Transverse colon (tissue), 4 donors: ENCODE measurements around the gene BASP1. TPM values are rescaled to one million over a fixed set of nuclear protein-coding genes. Genes with fewer than 3 reads are reported as not detected.

Experiments
- DNase-seq: peaks from one replicate; pipeline ENCODE4 v3.0.0-alpha.2; 2019
- H3K27ac ChIP-seq, 4 donors: fragments of 200-600 bp; sonication (generic); 2 replicates each; pipeline ENCODE4 v1.5.1; 2016 to 2018; ENCODE audit warnings: inconsistent platforms in 4 of 4
- H3K27me3 ChIP-seq: fragments of 200-600 bp; sonication (generic); 2 replicates; pipeline ENCODE4 v1.5.1; 2017; ENCODE audit warnings: inconsistent platforms
- H3K36me3 ChIP-seq, 4 donors: fragments of 200-600 bp; sonication (generic); 2 replicates each; pipeline ENCODE4 v1.5.1; 2017 to 2019; ENCODE audit warnings: inconsistent platforms in 4 of 4
- H3K4me1 ChIP-seq, 4 donors: fragments of 200-600 bp; sonication (generic); 2 replicates each; pipeline ENCODE4 v1.5.1; 2017 to 2020; ENCODE audit warnings: inconsistent platforms in 4 of 4
- H3K4me3 ChIP-seq, 4 donors: fragments of 200-600 bp; sonication (generic); 1 replicate in 1 of 4; 2 replicates in 3 of 4; pipeline versions ENCODE4 v1.5.1 to v1.6.1; 2017 to 2019; ENCODE audit warnings: inconsistent platforms in 4 of 4
- H3K9me3 ChIP-seq, 2 donors: fragments of 200-600 bp; sonication (generic); 2 replicates each; pipeline ENCODE4 v1.5.1; 2017 to 2019; ENCODE audit warnings: inconsistent platforms in 2 of 2
- EP300 ChIP-seq: sonication (generic); formaldehyde crosslinking; IDR thresholded peaks from one replicate; pipeline ENCODE4 v1.6.1; 2017; ENCODE audit warnings: antibody characterized with exemption, low read depth
- POLR2A ChIP-seq: fragments of 450-650 bp; IDR thresholded peaks from one replicate; pipeline ENCODE4 v1.6.1; 2016; ENCODE audit warnings: antibody characterized with exemption, mild to moderate bottlenecking, moderate library complexity
- POLR2AphosphoS5 ChIP-seq, 3 donors: sonication (generic); formaldehyde crosslinking; IDR thresholded peaks; one replicate each; pipeline ENCODE4 v1.6.1; 2016; ENCODE audit warnings: antibody characterized with exemption in 3 of 3
- WGBS, 2 donors: methylation state at CpG; one replicate each; pipeline ENCODE4 v1.1.5; 2018; ENCODE audit warnings: low coverage in 1 of 2; 5-methylcytosine and 5-hydroxymethylcytosine counted together
- in situ Hi-C, 4 donors: fragments of 200-750 bp; cut with MboI; loops; one replicate each; pipeline versions ENCODE4 v1.15.0 to v1.15.1; 2017; ENCODE audit warnings: low sequenced_read_pairs in 3 of 4, low pct_ligation_motif_present in 1 of 4, low pct_unique_long_range_greater_than_20kb in 1 of 4
- intact Hi-C: fragments of 100-400 bp; cut with DNase I; formaldehyde crosslinking; loops from one replicate; pipeline ENCODE4 v1.15.1; 2023; ENCODE audit warnings: low total_unique reads
- total RNA-seq, 4 donors: library from RNA; depleted of rRNA; stranded (reverse); fragments of >200 nt; gene quantifications; one replicate each; pipeline ENCODE4 v1.1.0, GENCODE V29; 2016
- TF ChIP-seq, protein P1 (sequence below), 5 experiments: fragments of 200-600 bp in 3 of 5; fragments of 450-650 bp in 2 of 5; sonication (generic) in 3 of 5; IDR thresholded peaks; 1 replicate in 2 of 5; 2 replicates in 3 of 5; pipeline ENCODE4 v1.5.1; 2016 to 2017; ENCODE audit warnings: antibody characterized with exemption in 5 of 5, inconsistent platforms in 3 of 5, mild to moderate bottlenecking in 2 of 5, moderate library complexity in 1 of 5

The BASP1 gene
- total RNA-seq, 4 donors from 2014 or later = 1.5 to 36.4 (median 9.2) TPM

DNA sequence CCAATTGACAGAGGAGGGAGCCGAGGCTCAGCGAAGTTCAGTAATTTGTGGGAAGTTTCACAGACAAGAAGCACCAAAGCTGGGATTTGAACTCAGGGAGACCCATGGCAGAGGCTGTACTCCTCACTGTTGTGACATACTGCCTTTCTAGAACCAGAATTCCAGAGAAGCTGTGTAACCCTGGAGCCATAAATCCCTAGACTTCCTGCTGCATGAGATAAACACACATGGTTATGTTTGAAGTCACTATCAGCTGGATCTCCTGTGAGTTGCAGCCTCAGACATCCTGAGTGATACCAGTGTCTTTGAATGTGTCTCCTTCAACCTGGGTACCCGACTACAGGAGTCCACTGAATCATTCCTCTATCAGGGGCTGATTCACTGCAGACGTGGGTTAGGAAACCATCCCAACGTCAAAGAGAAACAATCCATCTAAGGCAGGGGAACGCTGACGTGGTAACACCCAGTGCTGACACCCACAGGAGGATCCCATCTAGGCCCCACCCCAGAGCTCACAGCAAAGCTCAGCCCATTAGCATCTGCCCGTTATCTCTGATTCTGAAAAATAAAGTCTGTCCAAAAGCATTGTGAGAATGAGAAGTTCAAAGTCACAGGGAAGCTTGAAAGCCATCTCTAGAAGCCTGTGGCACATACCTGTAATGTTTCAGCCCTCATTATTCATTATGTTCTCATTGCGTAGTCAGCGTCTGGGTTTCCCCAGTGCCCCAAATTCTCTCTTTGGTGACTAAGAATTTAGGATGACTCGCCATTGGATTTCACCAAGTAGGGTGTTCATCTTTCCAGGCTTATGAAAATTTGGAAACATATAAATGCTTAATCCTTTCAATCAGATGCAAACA is 36.3 kb upstream of the BASP1 start:
- TF ChIP-seq EP300 = no peak
- TF ChIP-seq, protein P1, sequence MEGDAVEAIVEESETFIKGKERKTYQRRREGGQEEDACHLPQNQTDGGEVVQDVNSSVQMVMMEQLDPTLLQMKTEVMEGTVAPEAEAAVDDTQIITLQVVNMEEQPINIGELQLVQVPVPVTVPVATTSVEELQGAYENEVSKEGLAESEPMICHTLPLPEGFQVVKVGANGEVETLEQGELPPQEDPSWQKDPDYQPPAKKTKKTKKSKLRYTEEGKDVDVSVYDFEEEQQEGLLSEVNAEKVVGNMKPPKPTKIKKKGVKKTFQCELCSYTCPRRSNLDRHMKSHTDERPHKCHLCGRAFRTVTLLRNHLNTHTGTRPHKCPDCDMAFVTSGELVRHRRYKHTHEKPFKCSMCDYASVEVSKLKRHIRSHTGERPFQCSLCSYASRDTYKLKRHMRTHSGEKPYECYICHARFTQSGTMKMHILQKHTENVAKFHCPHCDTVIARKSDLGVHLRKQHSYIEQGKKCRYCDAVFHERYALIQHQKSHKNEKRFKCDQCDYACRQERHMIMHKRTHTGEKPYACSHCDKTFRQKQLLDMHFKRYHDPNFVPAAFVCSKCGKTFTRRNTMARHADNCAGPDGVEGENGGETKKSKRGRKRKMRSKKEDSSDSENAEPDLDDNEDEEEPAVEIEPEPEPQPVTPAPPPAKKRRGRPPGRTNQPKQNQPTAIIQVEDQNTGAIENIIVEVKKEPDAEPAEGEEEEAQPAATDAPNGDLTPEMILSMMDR (IDR thresholded peaks at IDR 0.05) = no peak
- TF ChIP-seq POLR2AphosphoS5 (IDR thresholded peaks at IDR 0.05) = no peak
- TF ChIP-seq POLR2A = no peak
- no peak for DNase-seq
- intact Hi-C loops (loop anchor here (10.0 kb wide), 1 partner anchor 386 kb away; no protein-coding TSS in a partner anchor), in situ Hi-C loops (loop anchor here in 2 of 4 donors (25.0 kb wide), 2 partner anchors 244 to 694 kb away; partner anchors contain the start of gene MYO10 (in 2 of the 2))
- Histone ChIP-seq H3K9me3 (no peaks in the 10 kb centered on the region), H3K36me3 (no peaks in the 10 kb centered on the region), H3K27me3 (no peaks in the 10 kb centered on the region), H3K4me1 (no peaks in the 10 kb centered on the region), H3K4me3 (no peak overlapping the region), H3K27ac (no peak overlapping the region)
- WGBS, 2 donors = 74 to 91% methylated on average over 4 to 11 of the region's 11 CpGs

DNA sequence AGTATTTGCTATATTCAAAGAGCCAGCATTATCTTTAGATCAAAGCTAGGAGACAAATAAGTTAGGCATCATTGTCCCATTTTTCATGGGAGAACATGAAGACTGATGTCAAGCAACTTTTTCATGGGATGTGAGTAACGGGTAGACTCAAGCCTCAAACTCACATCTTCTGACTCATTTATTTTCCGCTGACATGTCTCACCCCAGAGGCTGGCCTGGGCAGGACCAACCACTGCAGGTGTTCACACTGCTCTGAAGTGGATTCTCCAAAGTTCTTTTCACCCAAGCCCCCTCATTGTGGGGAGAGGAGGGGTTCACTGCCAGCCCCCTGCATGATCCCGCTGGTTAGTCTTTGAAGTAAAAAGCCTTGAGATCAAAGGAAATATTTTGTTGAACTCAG is 34.9 kb upstream of the BASP1 start:
- Histone ChIP-seq H3K9me3 (no peaks in the 10 kb centered on the region), H3K4me1 (no peaks in the 10 kb centered on the region), H3K27me3 (no peaks in the 10 kb centered on the region), H3K27ac (no peak overlapping the region), H3K4me3 (no peak overlapping the region), H3K36me3 (no peaks in the 10 kb centered on the region)
- intact Hi-C loops = loop anchor here (10.0 kb wide), 1 partner anchor 388 kb away; no protein-coding TSS in a partner anchor
- WGBS, 2 donors = 76 to 100% methylated on average over 1 to 3 of the region's 3 CpGs
- TF ChIP-seq POLR2A (no peak), POLR2AphosphoS5 (IDR thresholded peaks at IDR 0.05) (no peak), EP300 (no peak)
- TF ChIP-seq, protein P1 (IDR thresholded peaks at IDR 0.05) = no peak
- in situ Hi-C loops = loop anchor here in 2 of 4 donors (25.0 kb wide), 2 partner anchors 245 to 695 kb away; partner anchors contain the start of gene MYO10 (in 2 of the 2)
- DNase-seq = no peak

DNA sequence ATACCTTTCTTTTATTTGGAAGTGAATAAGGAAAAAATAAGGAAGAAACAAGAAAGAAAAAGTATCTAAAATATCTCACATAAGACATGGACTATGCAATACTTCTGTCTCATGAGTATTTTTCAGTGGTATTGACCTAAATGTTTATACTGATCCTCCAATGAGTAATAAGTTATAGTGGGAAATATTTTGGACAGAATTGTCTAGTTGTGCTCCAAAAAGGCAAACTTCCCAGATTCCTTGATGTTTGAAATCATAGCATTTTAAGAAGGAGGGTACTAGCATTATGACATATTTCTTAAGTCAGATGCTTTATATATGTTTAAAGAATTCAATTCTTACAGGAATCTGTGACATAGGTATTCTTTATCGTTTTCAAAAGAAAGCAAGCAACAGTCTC is 34.5 kb upstream of the BASP1 start:
- DNase-seq = no peak
- Histone ChIP-seq H3K27ac (no peak overlapping the region), H3K4me1 (no peaks in the 10 kb centered on the region), H3K36me3 (no peaks in the 10 kb centered on the region), H3K27me3 (no peaks in the 10 kb centered on the region), H3K9me3 (no peaks in the 10 kb centered on the region), H3K4me3 (no peak overlapping the region)
- TF ChIP-seq POLR2A = no peak
- TF ChIP-seq, protein P1 (IDR thresholded peaks at IDR 0.05) = no peak
- no peak for TF ChIP-seq POLR2AphosphoS5 (IDR thresholded peaks at IDR 0.05)
- TF ChIP-seq EP300 = no peak
- intact Hi-C loops (loop anchor here (10.0 kb wide), 1 partner anchor 388 kb away; no protein-coding TSS in a partner anchor), in situ Hi-C loops (loop anchor here in 2 of 4 donors (25.0 kb wide), 2 partner anchors 246 to 696 kb away; partner anchors contain the start of gene MYO10 (in 2 of the 2))
- 64 to 77% methylated on average over 1 of the region's 1 CpG for WGBS, 2 donors

DNA sequence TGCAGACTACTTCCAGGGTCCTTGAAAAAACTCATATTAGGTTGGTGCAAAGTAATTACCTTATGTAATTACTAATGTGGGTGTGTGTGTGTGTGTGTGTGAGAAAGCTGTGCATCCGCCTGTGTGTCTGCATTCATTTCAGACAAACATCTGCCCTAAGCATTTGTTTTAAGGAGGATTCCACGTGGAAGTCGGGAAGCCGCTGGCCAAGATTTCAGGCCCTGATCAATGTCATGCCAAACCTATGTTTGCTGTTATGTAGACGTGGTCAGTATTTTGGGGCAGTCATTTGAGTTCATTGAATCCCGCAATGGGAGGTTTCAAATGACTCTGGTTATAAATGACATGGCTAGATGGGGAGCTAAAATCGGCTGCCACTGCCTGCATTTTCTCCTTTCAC is 33.6 kb upstream of the BASP1 start:
- DNase-seq = no peak
- WGBS, 2 donors = 87 to 92% methylated on average over 3 to 7 of the region's 7 CpGs
- no peak overlapping the region for H3K27ac ChIP-seq
- no peak for TF ChIP-seq POLR2A
- TF ChIP-seq, protein P1 (IDR thresholded peaks at IDR 0.05) = no peak
- TF ChIP-seq EP300 = no peak
- no peak for TF ChIP-seq POLR2AphosphoS5 (IDR thresholded peaks at IDR 0.05)
- H3K9me3 ChIP-seq = no peaks in the 10 kb centered on the region
- in situ Hi-C loops (loop anchor here in 2 of 4 donors (25.0 kb wide), 2 partner anchors 247 to 697 kb away; partner anchors contain the start of gene MYO10 (in 2 of the 2)), intact Hi-C loops (loop anchor here (10.0 kb wide), 1 partner anchor 389 kb away; no protein-coding TSS in a partner anchor)
- H3K4me1 ChIP-seq = no peaks in the 10 kb centered on the region
- H3K27me3 ChIP-seq = no peaks in the 10 kb centered on the region
- no peaks in the 10 kb centered on the region for H3K36me3 ChIP-seq
- H3K4me3 ChIP-seq = no peak overlapping the region
